Measurements from ENCODE around the gene NEK11.

- TF ChIP-seq REST (IDR thresholded peaks at IDR 0.05; ENCODE audit: insufficient read depth in 1 of 2, low read depth in 2 of 2, low read length in 1 of 2) (no peak), POLR2AphosphoS5 (IDR thresholded peaks at IDR 0.05; ENCODE audit: low read depth, low read length) (no peak), CTCF (IDR thresholded peaks at IDR 0.05) (no peak), SIN3A (IDR thresholded peaks at IDR 0.05; ENCODE audit: borderline replicate concordance, insufficient read depth, low read depth, low read length) (no peak)
Observed at GRCh38 chr3:131388490-131388799, 361.8 kb downstream of the NEK11 start.

Data from Panc1 (cell line).